Measurements from ENCODE around the gene VWA7.

Gene VWA7

GRCh38 chr6:31732029-31732428, 45.1 kb downstream of the VWA7 start:
- H3K4me3 ChIP-seq (ENCODE audit: low read depth, low read length) = no peak overlapping the region
- POLR2A ChIA-PET = interaction anchor here (0.9 kb wide), 1 partner anchor 96 kb away, joined by 6 read pairs; the partner anchor contains the start of gene HSPA1B
- TF ChIP-seq CTCF (IDR thresholded peaks at IDR 0.05; ENCODE audit: insufficient read depth, low read length, missing control alignments) = no peak
- DNase-seq (ENCODE audit: low read depth, low spot score) = no peak
- CTCF ChIA-PET = interaction anchor here (0.6 kb wide), 1 partner anchor 98 kb away, joined by 3 read pairs; no protein-coding TSS in a partner anchor

GRCh38 chr6:31730631-31731086, 46.5 kb downstream of the VWA7 start:
- H3K4me3 ChIP-seq (ENCODE audit: low read depth, low read length) = no peak overlapping the region; the same call in 1 of the 2 replicates
- TF ChIP-seq CTCF (IDR thresholded peaks at IDR 0.05; ENCODE audit: insufficient read depth, low read length, missing control alignments) = no peak
- CTCF ChIA-PET = interaction anchor here (0.8 to 3.9 kb wide), 12 partner anchors 9 to 150 kb away, joined by 3 to 24 read pairs (median 4); partner anchors contain the start of genes HSPA1A, HSPA1L, LSM2 and LY6G5C
- POLR2A ChIA-PET = interaction anchor here (0.6 to 3.9 kb wide), 11 partner anchors 10 to 132 kb away, joined by 3 to 16 read pairs (median 7); partner anchors contain the start of genes ABHD16A, HSPA1A, HSPA1B and HSPA1L
- DNase-seq (ENCODE audit: low read depth, low spot score) = no peak

- DNase-seq (ENCODE audit: low read depth, low spot score) = no peak
- ChIA-PET POLR2A (interaction anchor here (0.6 to 3.9 kb wide), 15 partner anchors 8 to 133 kb away, joined by 3 to 16 read pairs (median 6); partner anchors contain the start of genes ABHD16A, HSPA1A, HSPA1B and HSPA1L), CTCF (interaction anchor here (0.8 to 3.9 kb wide), 16 partner anchors 9 to 222 kb away, joined by 3 to 24 read pairs (median 4); partner anchors contain the start of genes HSPA1A, HSPA1L, LSM2 and LY6G6D)
- TF ChIP-seq CTCF (IDR thresholded peaks at IDR 0.05; ENCODE audit: insufficient read depth, low read length, missing control alignments) = no peak
- peak overlapping the region; percentile 89 for H3K4me3 ChIP-seq (ENCODE audit: low read depth, low read length)
Measured at GRCh38 chr6:31729979-31730630, 47.0 kb downstream of the VWA7 start.

- peak; percentile 72 for TF ChIP-seq CTCF (IDR thresholded peaks at IDR 0.05; ENCODE audit: insufficient read depth, low read length, missing control alignments)
Measured at GRCh38 chr6:31729515-31729978, 47.6 kb downstream of the VWA7 start.

GRCh38 chr6:31728767-31729514, 48.2 kb downstream of the VWA7 start, which contains the start of gene DDAH2:
DDAH2 (minus strand) TSS chr6:31729299; CDS start chr6:31729161, 138 bp downstream.
- no peak for DNase-seq (ENCODE audit: low read depth, low spot score)
- ChIA-PET POLR2A (interaction anchor here (0.9 to 3.9 kb wide), 14 partner anchors 9 to 134 kb away, joined by 3 to 16 read pairs (median 6); partner anchors contain the start of genes ABHD16A, HSPA1A, HSPA1B and HSPA1L), CTCF (interaction anchor here (1.1 to 3.9 kb wide), 11 partner anchors 10 to 223 kb away, joined by 3 to 24 read pairs (median 4); partner anchors contain the start of genes HSPA1A, HSPA1L, LY6G6D and MSH5)
- H3K4me3 ChIP-seq (ENCODE audit: low read depth, low read length) = peak within 1 kb of the TSS; percentile 89
- TF ChIP-seq CTCF (IDR thresholded peaks at IDR 0.05; ENCODE audit: insufficient read depth, low read length, missing control alignments) = no peak

More at GRCh38 chr6:31729515-31729978, 47.6 kb downstream of the VWA7 start:
- CTCF ChIA-PET = interaction anchor here (0.8 to 3.9 kb wide), 12 partner anchors 9 to 222 kb away, joined by 3 to 24 read pairs (median 5); partner anchors contain the start of genes HSPA1A, HSPA1L, LSM2 and LY6G6D
- POLR2A ChIA-PET = interaction anchor here (0.9 to 3.9 kb wide), 14 partner anchors 9 to 133 kb away, joined by 3 to 16 read pairs (median 6); partner anchors contain the start of genes ABHD16A, HSPA1A, HSPA1B and HSPA1L
- H3K4me3 ChIP-seq (ENCODE audit: low read depth, low read length) = peak overlapping the region; percentile 89
- DNase-seq (ENCODE audit: low read depth, low spot score) = no peak
